Activated CD8-positive, alpha-beta memory T cell treated with anti-CD3 and anti-CD28 coated beads, Interleukin-2, amount 10 ng/mL, durations not matched to agents 7 days and 5 days (primary cell): Measurements from ENCODE around the gene OR2T10. TPM values are rescaled to one million over a fixed set of nuclear protein-coding genes. Genes with fewer than 3 reads are reported as not detected.
"Not testable (repeated sequence)": the region's sequence is repeated elsewhere in the genome, so short reads cannot be mapped to it uniquely, and the experiment has no call there.

Experiments
- ATAC-seq: fragments of 150-1000 bp; cut with Tn5 transposase; one replicate; pipeline ENCODE4 v1.10.0; 2021; ENCODE audit warnings: moderate library complexity
- CTCF ChIA-PET: fragments of 350-600 bp; sonication (Branson Sonifier 250); formaldehyde crosslinking; loops from one replicate; lab custom pipeline; 2021; ENCODE audit warnings: antibody characterized with exemption; lab: Charles Lee
- DNase-seq: peaks from one replicate; pipeline ENCODE4 v3.0.0-alpha.2; 2020
- H3K27ac Mint-ChIP-seq: one replicate; pipeline ENCODE4 v1.8.0; 2021; ENCODE audit warnings: mild to moderate bottlenecking, mixed read lengths
- H3K27me3 Mint-ChIP-seq: one replicate; pipeline ENCODE4 v1.8.0; 2021; ENCODE audit warnings: mixed read lengths
- H3K36me3 Mint-ChIP-seq: one replicate; pipeline ENCODE4 v1.8.0; 2021; ENCODE audit warnings: mild to moderate bottlenecking, mixed read lengths
- H3K4me1 Mint-ChIP-seq: one replicate; pipeline ENCODE4 v1.8.0; 2021; ENCODE audit warnings: mixed read lengths
- H3K4me3 Mint-ChIP-seq: one replicate; pipeline ENCODE4 v1.8.0; 2021; ENCODE audit warnings: mild to moderate bottlenecking, moderate library complexity, mixed read lengths
- H3K9me3 Mint-ChIP-seq: one replicate; pipeline ENCODE4 v1.8.0; 2022; ENCODE audit warnings: low read depth, mixed read lengths
- total RNA-seq, 2 experiments: library from RNA; stranded (reverse); gene quantifications; one replicate each; pipeline ENCODE4 v1.2.3, GENCODE V29; 2021

The OR2T10 gene
- total RNA-seq, 2 experiments from 2014 or later = not detected

DNA sequence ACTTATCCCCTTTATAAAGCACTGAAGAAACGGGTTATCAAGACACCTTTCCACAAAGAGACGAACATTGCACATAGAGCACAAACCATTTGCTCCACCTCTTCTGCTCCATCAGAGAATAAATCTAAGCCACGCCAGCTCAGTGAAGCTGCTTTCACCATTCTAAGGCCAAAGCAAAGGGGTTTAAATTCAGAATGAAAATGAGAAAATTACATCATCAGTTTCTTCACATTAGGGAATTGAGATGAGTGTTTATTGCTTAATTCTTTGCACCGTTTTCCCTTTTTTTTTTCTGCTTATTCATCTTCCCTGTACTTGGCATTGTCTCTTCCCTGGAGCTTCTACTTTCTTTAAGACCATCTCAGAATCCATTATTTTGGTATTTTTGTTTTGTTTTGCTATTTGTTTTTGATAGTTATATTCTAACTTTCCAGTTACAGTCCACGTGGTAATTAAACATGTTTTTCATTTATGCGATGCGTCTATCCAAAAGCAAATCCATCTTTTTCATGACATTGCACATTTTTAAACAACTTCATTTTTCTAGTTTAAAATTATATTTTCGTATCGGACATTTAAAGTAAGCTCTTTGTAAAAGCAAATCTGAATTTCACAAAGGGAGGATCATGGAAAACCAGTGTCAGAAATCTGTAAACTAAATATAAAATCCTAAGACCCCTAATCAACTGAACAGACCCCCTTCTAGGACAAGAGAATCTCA, 21.1 kb downstream of the OR2T10 start:
- ATAC-seq = no peak
- no peak overlapping the region for H3K4me3 Mint-ChIP-seq
- CTCF ChIA-PET = no interaction called here
- no peaks in the 10 kb centered on the region for H3K27me3 Mint-ChIP-seq
- H3K4me1 Mint-ChIP-seq = no peaks in the 10 kb centered on the region
- no peak overlapping the region for H3K27ac Mint-ChIP-seq
- no peak for DNase-seq
- H3K9me3 Mint-ChIP-seq = no peaks in the 10 kb centered on the region
- no peaks in the 10 kb centered on the region for H3K36me3 Mint-ChIP-seq

DNA sequence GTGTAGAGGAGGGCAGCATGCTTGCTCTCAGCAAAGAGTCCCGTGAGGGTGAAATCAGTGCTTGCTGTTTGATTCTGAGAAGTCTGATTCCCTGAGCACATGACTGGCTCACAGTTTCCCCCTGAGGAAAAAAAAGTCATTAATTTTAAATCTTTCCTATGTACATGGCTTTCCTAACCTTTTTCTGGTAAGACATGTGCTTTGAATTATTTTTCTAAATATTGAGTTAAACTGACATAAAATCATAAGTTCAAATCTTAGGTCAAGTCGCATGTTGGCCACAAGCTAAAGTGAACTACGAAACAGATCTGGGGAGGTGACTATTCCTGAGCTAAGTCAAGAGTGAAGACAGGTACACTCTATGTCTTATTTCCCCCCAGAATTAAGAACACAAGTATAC, 22.8 kb downstream of the OR2T10 start, which contains the start of gene OR2T34:
TSS of gene OR2T34 (minus strand) at position 101 of the 400 bp plus-strand sequence. CDS start at position 101, 0 bp downstream.
- H3K4me3 Mint-ChIP-seq, H3K36me3 Mint-ChIP-seq, H3K9me3 Mint-ChIP-seq, DNase-seq, H3K27me3 Mint-ChIP-seq, H3K4me1 Mint-ChIP-seq, ATAC-seq, H3K27ac Mint-ChIP-seq, CTCF ChIA-PET: not testable (repeated sequence)

DNA sequence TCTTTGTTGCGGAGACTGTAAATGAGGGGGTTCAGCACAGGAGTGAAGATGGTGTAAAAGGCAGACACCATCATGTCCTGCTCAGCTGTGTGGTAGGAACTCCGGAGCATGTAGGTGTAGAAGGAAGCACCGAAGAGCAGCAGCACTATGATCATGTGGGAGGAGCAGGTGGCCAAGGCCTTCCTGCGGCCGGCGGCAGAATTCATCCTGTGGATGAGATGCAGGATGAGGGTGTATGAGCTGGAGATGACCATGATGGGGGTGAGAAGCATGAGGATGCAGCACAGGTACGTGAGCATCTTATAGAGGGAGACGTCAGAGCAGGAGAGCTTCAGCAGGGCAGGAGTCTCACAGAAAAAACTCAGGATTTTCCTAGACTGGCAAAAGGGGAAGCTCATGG, 23.6 kb downstream of the OR2T10 start:
- H3K4me1 Mint-ChIP-seq, H3K9me3 Mint-ChIP-seq, CTCF ChIA-PET, ATAC-seq, H3K27me3 Mint-ChIP-seq, H3K27ac Mint-ChIP-seq, DNase-seq, H3K36me3 Mint-ChIP-seq, H3K4me3 Mint-ChIP-seq: not testable (repeated sequence)

DNA sequence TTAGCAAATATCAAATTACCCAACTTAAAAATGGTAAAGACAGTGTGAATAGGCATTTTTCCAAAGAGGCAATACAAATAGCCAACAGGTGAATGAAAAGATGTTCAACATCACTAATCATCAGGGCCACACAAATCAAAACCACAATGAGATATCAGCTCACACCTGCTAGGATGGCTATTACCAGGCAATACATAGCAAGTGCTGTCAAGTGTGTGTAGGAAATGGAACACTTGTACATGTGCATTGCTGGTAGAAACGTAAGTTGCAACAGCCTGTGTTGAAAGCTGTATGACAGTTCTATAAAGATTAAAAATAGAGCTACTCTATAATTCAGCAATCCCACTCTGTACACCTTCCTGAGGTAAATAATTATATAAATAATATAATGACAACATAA, 25.5 kb downstream of the OR2T10 start:
- H3K4me3 Mint-ChIP-seq, H3K36me3 Mint-ChIP-seq, H3K4me1 Mint-ChIP-seq, H3K27me3 Mint-ChIP-seq, ATAC-seq, H3K27ac Mint-ChIP-seq, DNase-seq, CTCF ChIA-PET, H3K9me3 Mint-ChIP-seq: not testable (repeated sequence)

DNA sequence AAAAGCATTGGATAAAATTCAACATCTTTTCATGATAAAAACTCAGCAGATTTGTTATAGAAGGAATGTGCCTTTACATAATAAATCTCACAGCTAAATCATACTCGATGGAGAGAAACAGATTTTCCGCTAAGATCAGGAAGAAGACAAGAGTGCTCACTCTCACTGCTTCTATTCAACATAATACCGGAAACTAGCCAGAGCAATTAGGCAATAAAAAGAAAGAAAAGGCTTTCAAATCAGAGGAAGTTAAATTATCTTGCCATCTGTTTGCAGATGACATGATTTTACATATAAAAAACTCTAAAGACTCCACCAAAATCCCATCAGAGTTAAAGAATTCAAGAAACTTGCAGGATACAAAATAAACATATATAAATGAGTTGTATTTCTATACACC, 26.7 kb downstream of the OR2T10 start:
- H3K4me3 Mint-ChIP-seq, ATAC-seq, H3K4me1 Mint-ChIP-seq, H3K27ac Mint-ChIP-seq, H3K9me3 Mint-ChIP-seq, CTCF ChIA-PET, H3K27me3 Mint-ChIP-seq, H3K36me3 Mint-ChIP-seq, DNase-seq: not testable (repeated sequence)

DNA sequence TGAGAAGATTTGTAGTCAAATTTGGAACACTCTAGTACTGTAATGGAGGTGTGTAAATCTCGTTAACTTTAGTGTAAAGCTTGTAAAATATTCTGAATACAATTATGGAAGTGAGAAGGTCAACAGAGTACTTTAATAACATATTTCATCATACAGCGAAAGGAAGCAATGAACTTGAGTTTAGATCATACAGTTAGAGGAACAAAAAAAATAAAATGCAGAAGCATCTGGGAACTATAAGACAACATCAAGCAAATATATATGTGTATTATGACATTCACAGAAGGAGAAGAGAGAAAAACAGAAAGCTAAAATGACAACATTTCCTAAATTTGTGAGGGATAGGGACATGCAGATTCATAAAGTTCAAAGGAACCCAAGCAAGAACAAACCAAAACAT, 28.5 kb downstream of the OR2T10 start:
- H3K4me3 Mint-ChIP-seq, H3K9me3 Mint-ChIP-seq, DNase-seq, H3K4me1 Mint-ChIP-seq, H3K27me3 Mint-ChIP-seq, ATAC-seq, CTCF ChIA-PET, H3K27ac Mint-ChIP-seq, H3K36me3 Mint-ChIP-seq: not testable (repeated sequence)

DNA sequence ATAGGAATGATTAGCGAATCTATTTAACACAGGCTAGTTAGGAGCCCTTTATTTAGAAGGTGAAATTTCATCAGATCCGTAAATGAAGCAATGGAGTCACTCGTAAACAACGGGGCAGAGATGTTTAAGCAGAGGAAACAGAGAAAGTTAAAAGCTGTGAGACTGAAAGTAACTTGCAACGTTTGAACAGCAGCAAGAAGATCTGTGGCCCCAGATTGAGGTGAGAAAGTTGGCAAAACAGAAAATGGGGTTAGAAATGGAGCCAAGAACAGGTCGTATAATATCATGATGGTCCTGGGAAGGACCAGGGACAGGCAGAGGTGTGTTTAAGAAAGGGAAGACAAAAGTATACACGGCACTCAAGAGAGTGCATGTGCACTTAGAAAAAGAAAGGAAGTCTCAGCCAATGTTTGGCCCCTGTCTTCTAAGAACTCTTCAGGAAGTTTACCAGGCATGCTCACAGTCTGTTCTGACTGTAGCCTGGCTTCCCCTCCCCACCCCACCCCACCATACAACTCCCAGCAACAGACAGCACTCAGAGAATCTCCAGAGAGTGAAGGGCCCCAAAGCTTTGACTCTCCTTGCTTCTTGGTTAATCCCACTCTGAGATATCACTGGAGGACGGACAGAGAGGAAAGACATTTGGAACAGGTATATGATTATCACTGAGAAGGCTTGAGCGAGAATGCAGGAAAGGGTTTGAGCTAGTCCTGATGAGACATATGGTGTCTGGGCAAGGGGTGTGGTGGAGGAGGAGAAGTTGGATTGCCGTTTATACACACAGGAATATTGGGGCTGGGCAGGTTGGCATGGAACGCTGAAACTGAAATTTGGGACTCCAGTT, 31.7 kb downstream of the OR2T10 start:
- CTCF ChIA-PET, H3K27me3 Mint-ChIP-seq, H3K4me1 Mint-ChIP-seq, H3K36me3 Mint-ChIP-seq, H3K9me3 Mint-ChIP-seq: not testable (repeated sequence)
- ATAC-seq = peak; percentile 91
- Mint-ChIP-seq H3K4me3 (peak overlapping the region; percentile 73), H3K27ac (peak overlapping the region; percentile 84)
- peak; percentile 41 for DNase-seq

DNA sequence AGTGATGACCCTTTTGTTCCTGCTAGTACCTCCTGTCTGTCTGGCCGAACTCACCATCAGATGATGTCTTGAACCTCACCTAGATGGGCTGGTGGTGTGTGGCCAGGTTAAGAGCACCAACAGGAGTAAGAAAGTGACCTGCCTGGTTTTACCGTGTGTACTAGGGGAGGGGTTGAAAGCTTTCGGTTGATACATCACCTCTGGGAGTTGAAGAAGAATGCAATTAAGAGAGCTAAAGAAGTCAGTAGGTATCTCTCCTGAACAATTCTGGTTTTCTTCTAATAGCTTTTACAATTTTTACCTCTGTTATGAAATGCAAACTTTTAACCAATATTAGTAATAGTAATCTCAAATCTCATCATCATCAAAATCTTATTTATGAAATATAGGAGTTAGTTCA, 34.8 kb downstream of the OR2T10 start, which contains the start of gene OR2T29:
TSS of gene OR2T29 (minus strand) at position 101 of the 400 bp plus-strand sequence. CDS start 3,281 bp downstream, outside the sequence.
- H3K27me3 Mint-ChIP-seq, H3K9me3 Mint-ChIP-seq, DNase-seq, H3K4me1 Mint-ChIP-seq, ATAC-seq, CTCF ChIA-PET, H3K4me3 Mint-ChIP-seq, H3K36me3 Mint-ChIP-seq, H3K27ac Mint-ChIP-seq: not testable (repeated sequence)

DNA sequence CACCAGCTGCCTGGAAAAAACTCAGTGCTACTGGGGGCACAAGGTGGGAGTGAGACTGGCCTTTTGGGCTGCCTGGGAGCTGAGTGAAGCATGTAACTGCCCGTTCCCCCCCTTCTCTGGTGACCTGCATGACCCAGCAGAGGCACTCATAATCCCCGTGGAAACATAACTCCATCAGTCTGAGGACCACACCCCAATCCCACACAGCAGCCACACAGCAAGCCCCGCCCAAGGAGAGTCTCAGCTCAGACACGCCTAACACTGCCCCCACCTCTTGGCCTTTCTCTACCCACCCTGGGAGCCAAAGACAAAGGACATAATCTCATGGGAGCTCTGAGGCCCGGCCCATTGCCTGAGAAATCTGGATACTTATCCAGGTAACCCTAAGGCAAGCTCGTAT, 46.5 kb downstream of the OR2T10 start:
- DNase-seq, H3K27ac Mint-ChIP-seq, CTCF ChIA-PET, H3K4me1 Mint-ChIP-seq, H3K36me3 Mint-ChIP-seq, H3K9me3 Mint-ChIP-seq, H3K27me3 Mint-ChIP-seq, H3K4me3 Mint-ChIP-seq, ATAC-seq: not testable (repeated sequence)

DNA sequence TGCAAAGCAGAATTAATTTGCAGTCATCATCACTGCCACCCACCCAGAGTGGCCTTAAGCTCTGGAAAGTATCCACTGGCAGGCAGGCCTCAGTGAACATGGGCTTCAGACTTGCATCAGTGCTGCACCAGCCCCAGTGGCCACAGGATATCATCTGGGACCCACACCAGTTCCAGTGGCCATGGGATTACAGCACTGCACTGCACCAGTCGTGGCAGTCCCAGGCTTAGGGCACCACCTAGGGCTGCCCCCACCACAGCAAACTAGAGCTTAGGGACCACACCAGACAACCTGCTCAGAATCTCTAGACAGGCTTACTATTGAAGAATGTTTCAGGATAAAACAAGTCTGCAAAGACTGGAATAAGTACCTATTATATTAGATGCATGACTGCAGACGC, 50.1 kb downstream of the OR2T10 start:
- not testable (repeated sequence) for ATAC-seq

More for the DNA sequence above, 50.1 kb downstream of the OR2T10 start:
- H3K4me1 Mint-ChIP-seq, H3K27ac Mint-ChIP-seq, CTCF ChIA-PET, H3K9me3 Mint-ChIP-seq, DNase-seq, H3K36me3 Mint-ChIP-seq, H3K4me3 Mint-ChIP-seq, H3K27me3 Mint-ChIP-seq: not testable (repeated sequence)

Other genes with a start within 250 kb of the OR2T10 start
- not detected for gene OR14C36, start 248.9 kb downstream of the OR2T10 start, total RNA-seq
- gene OR2T4, start 236.0 kb downstream of the OR2T10 start, total RNA-seq = not detected
- gene OR2T6, start 222.0 kb downstream of the OR2T10 start, total RNA-seq = not detected
- not detected for gene OR2T1, start 194.7 kb downstream of the OR2T10 start, total RNA-seq
- not detected for gene OR2T2, start 152.1 kb downstream of the OR2T10 start, total RNA-seq
- not detected for gene OR2T3, start 124.3 kb downstream of the OR2T10 start, total RNA-seq
- not detected for gene OR2T5, start 109.1 kb downstream of the OR2T10 start, total RNA-seq
- gene OR2G6, start 89.6 kb downstream of the OR2T10 start, total RNA-seq = not detected
- not detected for gene OR2T29, start 34.9 kb downstream of the OR2T10 start, total RNA-seq
- gene OR2T34, start 22.9 kb downstream of the OR2T10 start, total RNA-seq = not detected
- not detected for gene OR2T11, start 37.4 kb upstream of the OR2T10 start, total RNA-seq
- not detected for gene OR2T35, start 47.6 kb upstream of the OR2T10 start, total RNA-seq
- not detected for gene OR2T27, start 57.8 kb upstream of the OR2T10 start, total RNA-seq
- not detected for gene OR14I1, start 105.1 kb upstream of the OR2T10 start, total RNA-seq
- gene LYPD8, start 158.1 kb upstream of the OR2T10 start, total RNA-seq = not detected
- 10 to 100 TPM; 27.4 to 27.9 TPM for gene SH3BP5L, start 228.2 kb upstream of the OR2T10 start, total RNA-seq
- gene ZNF672, start 240.5 kb upstream of the OR2T10 start, total RNA-seq = 10 to 100 TPM; 53.8 to 72.3 TPM